ENCODE measurements around the gene ECE1.

ECE1 gene

GRCh38 chr1:21307663-21308305 is 17.5 kb upstream of the ECE1 start:
- DNase-seq: no peak

DNA sequence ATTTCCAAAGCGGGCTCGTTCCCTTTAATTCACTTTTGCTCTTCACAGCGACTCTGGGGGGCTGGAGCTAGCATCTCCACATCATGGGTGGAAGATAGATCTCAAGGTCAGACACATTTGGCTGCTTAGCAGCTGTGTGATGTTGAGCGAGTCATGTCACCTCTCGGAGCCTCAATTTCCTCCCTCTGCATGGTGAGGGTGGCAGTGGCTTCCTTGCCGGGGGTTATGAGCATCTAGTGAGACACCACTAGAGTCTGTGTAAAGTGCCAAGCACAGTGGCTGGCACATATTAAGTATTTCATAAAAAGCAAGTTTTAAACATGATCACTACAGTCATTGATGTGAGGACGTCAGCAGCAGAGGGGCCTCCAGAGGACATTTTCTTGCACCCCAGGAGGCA is 16.9 kb upstream of the ECE1 start:
- no peak for DNase-seq

- no peak for DNase-seq
Observed at GRCh38 chr1:21305900-21306189, 15.6 kb upstream of the ECE1 start.

DNA sequence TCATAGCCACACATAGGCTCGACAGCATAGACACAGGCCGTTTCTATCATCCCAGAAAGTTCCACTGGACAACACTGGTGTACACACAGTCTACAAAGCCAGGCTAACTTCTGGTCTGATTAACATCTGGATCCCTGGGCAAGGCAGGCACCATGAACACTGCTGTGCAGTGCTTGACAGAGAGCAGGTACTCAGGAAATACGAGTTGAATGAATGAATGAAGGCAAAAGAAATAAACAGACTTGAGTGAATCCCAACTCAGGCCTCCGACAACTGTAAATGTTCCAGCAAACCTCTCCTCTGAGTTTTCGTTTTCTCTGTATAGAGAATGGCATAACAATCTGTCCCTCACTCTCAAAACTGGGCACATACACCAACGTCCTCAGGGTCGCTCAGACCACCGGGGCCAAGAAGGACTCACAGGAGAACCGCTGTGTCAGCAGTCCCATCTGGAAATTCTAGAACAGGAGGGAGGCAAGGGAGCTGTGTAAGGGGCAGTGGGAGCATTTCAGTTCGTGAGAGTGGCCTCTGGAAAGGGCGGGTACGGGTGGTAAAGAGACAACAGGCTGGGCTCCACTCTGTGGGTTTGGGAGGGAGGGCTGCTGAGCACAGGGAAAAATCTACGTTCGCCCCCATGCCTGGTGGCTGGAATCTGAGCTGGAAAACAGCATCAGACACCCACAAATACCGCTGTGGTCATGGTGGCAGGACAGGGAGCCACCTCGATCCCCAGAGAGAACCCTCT is 15.1 kb upstream of the ECE1 start:
- DNase-seq: no peak

- DNase-seq: no peak
Observed at GRCh38 chr1:21304488-21304887, 14.2 kb upstream of the ECE1 start.

DNA sequence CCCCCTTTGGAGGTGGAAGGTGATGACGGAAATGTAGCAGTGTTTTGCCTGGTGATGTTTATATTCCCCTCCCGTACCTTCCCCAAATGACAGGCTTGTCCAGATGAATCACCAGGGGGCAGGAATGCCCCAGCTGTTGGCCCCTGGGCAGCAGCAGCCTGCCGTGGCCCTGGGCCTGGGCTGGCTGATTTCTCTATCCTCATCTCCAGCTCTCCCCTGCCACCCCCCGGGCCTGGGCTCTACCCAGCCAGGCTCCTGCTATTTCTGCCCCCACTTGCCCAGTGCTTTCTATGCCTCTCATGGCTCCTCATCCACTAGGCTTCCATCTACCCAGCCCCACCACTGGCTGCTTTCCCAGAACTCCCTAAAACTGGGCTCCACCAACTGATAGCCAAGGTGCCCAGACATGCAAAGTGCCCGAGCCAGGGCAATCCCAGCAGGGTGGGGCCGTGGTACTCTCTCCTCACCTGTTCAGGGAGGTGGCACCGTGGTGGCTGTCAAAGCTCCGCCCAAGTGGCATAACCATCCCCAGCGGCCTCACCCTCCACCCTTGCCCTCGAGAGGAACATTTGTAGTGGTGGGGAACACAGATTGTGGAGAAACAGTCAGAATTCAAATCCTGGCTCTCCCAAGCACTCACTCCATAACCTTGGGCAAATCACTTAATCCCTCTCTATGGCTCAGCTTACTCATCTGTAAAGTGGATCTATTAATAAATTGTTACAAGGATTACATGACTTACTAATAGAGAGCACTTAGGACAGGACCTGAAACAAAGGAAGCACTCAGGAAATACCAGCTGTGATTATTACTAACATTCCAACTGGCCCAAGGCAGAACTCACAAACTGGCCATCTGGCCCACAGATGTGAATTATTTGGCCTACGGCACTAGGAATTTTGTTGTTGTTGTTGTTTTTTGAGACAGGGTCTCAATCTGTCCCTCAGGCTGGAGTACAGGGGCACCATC is 12.8 kb upstream of the ECE1 start:
- peak; percentile 86 for DNase-seq

DNA sequence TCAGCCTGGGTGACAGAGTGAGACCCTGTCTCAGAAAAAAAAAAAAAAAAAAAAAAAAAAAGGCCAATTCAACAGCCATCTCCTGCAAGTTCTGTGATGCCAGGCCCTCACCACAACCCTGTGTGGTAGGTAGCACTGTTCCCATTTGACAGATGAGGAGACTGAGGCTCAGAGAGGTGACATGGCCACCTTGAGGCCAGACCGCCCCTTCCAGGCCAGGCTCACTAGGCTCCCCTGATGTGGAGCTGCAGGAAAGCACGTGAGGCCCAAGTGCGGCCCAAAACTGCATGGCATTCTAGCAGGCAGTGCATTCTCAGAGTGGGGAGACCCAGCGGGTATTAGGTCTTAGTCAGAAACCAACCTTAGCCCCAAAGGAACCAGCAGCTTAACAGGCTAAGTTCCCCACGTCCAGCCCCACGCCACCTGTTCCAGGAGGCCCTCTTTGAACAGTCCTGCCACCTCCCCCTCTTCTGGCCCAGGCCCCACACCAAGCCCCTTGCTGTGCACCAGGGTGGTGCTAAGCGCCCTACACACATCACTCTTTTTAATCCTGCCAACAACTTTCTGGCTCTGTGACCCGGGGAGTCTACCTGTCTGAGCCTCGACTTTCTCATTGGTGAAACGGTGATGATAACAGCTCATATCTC is 11.7 kb upstream of the ECE1 start:
- no peak for DNase-seq

- no peak for DNase-seq
Observed at GRCh38 chr1:21300774-21301173, 10.5 kb upstream of the ECE1 start.

DNA sequence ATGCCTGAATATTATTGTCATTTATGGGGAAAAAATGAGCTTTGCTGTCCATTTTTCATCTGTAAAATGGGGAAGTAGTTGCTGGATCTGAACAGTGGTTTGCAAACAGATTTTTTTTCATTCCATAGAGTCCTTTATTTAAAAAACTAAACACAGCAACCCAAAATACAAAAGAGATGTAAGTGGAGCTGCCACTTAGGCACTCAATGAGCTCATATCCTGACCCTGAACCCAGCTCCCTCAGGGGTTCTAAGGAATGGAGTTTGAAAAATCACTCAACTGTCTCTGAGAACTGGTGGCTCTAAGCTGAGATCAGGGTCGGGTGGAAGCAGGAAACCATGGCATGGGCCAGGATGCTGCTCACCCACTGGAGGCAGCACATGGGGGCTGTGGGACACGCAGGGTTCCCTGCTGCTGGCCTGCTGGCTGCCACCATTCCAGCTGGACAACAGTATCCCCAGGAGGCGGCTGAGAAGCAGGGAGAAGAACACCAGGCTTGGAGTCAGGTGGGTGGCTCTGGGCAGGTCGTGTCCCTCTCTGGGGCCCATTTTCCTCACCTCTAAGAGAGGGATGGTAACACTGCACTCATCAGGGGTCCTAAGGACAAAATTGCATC is 9.6 kb upstream of the ECE1 start:
- DNase-seq: no peak

DNA sequence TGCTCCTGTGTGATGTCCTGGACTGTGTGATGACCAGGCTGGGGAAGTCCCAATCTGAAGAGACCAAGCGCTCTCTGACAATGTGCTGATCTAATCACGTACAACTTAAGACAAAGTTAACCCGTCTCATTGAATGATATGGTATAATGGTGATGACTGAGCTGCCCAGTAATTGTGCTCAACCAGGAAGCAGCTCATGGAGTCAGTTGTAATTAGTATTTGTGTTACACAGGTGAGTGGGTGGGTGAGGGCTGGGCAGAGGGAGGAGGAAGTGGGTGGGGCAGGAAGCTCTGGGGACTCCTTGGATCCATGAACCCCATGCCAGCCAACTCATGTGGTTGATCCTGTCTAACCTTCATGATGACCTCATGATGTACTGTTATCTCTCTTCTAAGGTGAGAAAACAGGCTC is 8.7 kb upstream of the ECE1 start:
- no peak for DNase-seq

- DNase-seq: peak; percentile 45
Observed at GRCh38 chr1:21297975-21298374, 7.7 kb upstream of the ECE1 start.

DNA sequence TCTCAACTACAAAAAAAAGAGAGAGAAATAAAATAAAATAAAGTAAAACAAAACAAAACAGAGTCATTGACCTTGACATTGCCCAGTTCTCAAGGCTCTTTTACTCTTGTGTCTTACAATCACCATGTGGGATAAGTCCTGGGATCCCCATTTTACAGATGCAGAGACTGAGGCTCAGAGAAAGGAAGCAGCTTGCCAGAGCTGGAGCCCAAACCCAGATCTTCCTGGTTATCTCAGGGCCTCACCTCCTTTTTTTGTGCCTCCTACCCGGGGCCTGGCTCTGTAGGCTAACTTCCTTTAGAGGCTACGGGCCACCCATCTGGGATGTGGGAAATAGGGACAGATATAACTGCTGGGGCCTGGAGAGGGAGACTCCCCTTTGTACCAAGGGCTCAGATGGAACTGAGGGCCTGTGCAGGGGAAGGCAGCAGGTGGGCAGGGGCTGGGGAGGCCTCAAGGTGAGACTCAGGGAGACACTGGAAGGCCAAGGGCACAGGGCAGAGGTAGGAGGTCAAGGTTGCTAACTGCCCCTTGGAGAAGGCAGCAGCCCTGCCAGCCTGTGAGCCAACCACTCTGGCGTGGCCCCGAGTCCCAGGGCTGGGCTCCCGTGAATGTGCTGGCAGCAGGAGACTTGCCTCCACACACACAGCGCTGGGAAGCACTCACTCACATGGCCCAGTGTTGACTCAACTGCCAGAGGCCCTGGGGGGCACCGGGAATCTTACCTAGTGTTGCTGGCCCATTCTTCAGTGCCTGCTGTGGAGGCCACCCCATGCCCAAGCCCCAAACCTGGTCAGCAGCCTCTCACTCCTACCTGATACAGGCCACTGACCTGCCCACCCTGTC is 6.5 kb upstream of the ECE1 start:
- DNase-seq: no peak

DNA sequence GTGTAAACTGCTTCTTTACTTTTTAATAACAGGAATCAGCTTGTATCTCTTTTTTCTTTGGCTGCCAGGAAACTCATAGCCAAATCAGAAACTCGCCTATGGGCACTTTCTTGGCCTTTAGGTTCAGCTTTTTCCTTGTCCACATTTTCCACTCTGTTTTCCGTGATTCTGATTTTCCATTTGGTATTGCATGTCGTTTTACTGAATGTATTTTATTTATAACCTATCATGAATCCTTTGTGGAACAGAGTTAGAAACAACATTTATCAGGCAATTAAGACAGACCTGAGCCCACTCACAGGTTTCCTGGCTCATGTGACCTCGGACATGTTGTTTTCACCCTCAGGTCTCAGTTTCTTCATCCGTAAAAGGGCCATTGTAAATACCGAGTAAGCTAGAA is 5.3 kb upstream of the ECE1 start:
- DNase-seq: no peak

DNA sequence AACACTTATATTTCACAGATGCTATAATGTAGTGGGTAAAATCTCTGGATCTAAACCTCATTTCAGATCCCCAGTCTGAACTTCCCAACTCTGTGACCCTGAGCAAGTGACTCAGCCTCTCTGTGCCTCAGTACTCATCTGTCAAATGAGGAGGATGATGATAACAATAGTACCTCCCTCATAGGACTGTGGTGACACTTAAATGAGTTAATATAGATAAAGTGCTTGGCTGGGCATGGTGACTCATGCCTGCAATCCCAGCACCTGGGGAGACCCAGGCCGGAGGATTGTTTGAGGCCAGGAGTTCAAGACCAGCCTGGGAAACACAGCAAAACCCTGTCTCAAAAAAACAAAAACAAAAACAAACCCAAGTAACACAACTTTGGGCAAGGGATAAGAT is 4.7 kb upstream of the ECE1 start:
- peak; percentile 38 for DNase-seq

DNA sequence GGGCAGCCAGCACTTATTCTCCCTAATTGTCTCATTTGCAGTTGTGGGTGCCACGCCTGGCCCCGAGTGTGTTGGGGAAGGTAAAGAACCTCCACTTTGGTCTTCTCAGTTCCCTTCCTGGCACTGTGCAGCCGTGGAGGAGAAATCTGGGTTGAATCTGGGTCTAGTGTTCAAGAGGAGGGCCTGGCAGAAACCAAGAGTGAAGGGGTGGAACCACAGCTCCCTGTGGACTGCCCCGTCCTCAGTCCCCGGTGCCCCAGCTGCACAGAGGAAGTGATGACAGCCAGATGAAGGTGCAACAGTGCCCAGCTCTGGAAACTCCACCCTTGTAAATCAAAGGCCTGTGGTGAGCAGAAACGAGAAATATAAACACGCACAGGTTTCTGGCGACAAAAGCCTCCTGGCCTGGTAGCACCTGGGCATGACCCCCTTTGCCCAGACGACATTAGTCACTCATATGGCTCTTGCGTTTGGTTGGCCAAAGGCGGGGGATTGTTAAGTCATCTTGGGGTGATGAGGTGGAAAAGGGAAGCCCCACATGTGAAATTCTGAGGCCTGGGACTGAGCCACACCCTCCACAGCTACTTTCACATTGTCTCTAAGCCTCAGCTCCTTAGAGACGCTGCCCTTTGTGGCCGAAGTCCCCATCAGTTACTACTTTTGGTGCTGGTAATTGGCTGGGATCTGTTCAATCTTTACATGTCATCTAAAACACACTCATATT is 4.2 kb upstream of the ECE1 start:
- no peak for DNase-seq

DNA sequence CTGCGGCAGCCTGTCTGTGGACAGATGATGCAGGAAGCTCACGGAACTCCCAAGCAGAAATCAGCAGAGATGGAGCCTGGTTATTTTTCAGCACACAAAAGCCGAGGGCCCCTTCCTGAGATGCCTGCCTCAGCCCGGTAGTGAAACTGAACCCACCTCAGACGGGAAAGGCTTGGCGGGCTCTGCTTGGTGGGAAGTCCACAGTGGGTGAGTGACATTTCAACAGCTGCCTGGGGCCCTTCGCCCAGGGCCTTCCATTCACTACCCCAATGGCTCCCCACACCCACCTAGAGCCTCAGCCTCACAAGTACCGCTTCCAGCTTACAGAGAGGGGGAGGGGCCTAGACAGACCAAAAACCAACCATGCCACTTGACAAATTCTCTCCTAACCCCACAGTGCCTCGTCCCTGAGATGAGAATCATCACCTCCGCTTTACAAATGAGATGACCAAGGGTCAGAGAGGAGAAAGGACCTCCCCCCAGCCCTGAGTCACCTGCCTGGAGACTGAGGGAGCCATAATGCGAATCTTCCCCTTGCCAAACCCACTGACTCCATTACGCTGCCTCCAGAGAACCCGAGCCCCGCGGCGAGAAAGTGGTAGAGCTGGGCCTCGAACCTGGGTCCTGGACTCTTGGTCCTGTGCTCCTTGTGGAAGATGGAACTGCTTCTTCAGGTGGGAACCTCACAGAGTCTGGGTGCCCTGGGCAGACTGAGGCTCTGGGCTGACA is 3.4 kb upstream of the ECE1 start:
- DNase-seq: no peak

DNA sequence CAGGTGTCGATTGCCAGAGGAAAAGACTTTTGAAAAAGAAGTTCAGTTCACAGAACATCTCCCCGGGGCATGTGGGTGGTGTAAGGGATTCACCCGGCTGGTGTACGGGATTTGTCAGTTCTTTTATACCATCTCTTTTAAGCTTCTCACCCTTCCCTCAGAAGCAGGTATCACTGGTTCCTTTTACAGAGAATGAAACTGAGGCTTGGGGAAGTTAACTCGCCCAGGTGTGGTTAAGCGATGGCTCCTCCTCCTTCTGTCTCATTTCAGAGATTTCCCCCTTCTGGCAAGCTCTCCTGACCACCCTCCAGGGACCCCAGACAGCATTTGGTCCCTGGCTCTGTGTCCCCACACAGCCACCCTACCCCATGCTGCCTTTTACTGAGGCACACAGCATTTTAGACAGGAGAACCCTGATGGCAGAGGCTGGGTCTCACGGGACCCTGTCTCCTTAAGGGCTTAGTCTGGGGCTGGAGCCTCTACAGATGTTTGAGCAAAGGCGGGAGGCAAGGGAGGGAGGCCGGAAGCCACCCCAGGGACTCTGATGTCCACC is 2.8 kb upstream of the ECE1 start:
- DNase-seq: no peak

- DNase-seq: no peak
Observed at GRCh38 chr1:21292503-21292983, 2.3 kb upstream of the ECE1 start.

- DNase-seq: no peak
Observed at GRCh38 chr1:21291964-21292363, 1.7 kb upstream of the ECE1 start.

DNA sequence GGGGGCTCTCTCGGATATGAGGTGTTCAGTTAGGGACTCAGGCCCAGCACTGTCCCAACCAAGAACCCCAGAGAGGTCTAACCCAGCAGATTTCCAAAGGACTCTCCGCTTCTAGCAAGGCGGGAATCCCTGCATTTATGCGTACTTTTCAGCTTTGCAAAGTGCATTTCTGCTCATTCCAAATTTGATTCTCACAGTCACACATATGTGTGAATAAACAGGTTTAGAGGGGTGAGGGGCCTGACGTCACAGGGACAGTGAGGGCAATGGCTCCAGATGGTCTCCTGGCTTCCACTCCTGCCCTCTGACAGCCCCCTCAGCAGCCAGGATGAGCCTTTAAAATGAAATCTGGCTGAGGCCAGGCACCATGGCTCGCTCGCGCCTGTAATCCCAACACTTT is 921 bp upstream of the ECE1 start:
- no peak for DNase-seq

All from EL (cell line).